Endothelial cell of umbilical vein (primary cell): ENCODE results near the gene FAM3C. TPM values are rescaled to one million over a fixed set of nuclear protein-coding genes. Genes with fewer than 3 reads are reported as not detected.

Experiments
- BruUV-seq: library from RNA; stranded (reverse); fragments of 400-500 nt; replicated peaks from 2 replicates; lab custom pipeline; 2021; lab: Mats Ljungman, UMichigan
- CTCF ChIA-PET: fragments of 300-600, 350-600 bp; sonication (Branson Sonifier 250); formaldehyde crosslinking; loops from one replicate; lab custom pipeline; 2021; ENCODE audit warnings: antibody characterized with exemption, inconsistent platforms; lab: Charles Lee
- POLR2A ChIA-PET: fragments of 300-600, 350-600 bp; sonication (Branson Sonifier 250); formaldehyde crosslinking; loops from one replicate; lab custom pipeline; 2021; ENCODE audit warnings: antibody characterized with exemption, inconsistent platforms; lab: Charles Lee
- DNase-seq: peaks from one replicate; pipeline ENCODE4 v3.0.0-alpha.2; 2011; ENCODE audit warnings: low read depth, low spot score
- FAIRE-seq: peaks from 2 replicates; lab custom pipeline; 2011; peaks lifted over from hg19 to GRCh38; lab: Jason Lieb, UNC
- H2AFZ ChIP-seq: 2 replicates; pipeline ENCODE4 v1.6.0; 2012; ENCODE audit warnings: low read depth, low read length, control low read depth, inconsistent platforms
- H3K27ac ChIP-seq: 2 replicates; pipeline ENCODE4 v1.5.1; 2011; ENCODE audit warnings: low read depth, mild to moderate bottlenecking, control low read depth, low read length, moderate library complexity; ENCODE audit not compliant: insufficient read depth
- H3K27me3 ChIP-seq, 2 experiments: 2 replicates each; pipeline versions ENCODE4 v1.6.0 to v1.6.1; 2011; ENCODE audit warnings: low read length in 2 of 2, mixed read lengths in 1 of 2; ENCODE audit not compliant: control insufficient read depth in 2 of 2, insufficient read depth in 2 of 2
- H3K36me3 ChIP-seq, 2 experiments: 2 replicates in 1 of 2; 3 replicates in 1 of 2; pipeline ENCODE4 v1.5.1; 2011; ENCODE audit warnings: low read length in 2 of 2, mild to moderate bottlenecking in 1 of 2, moderate library complexity in 1 of 2; ENCODE audit not compliant: control insufficient read depth in 2 of 2, insufficient read depth in 2 of 2; ENCODE audit errors: extremely low read depth in 1 of 2
- H3K4me1 ChIP-seq: 3 replicates; pipeline ENCODE4 v1.5.1; 2011; ENCODE audit warnings: mild to moderate bottlenecking, low read length; ENCODE audit not compliant: control insufficient read depth, insufficient read depth; ENCODE audit errors: extremely low read depth
- H3K4me2 ChIP-seq: 2 replicates; pipeline ENCODE4 v1.6.1; 2011; ENCODE audit warnings: low read length, control low read depth, mixed read lengths; ENCODE audit not compliant: insufficient read depth
- H3K4me3 ChIP-seq, 3 experiments: fragments of 200-600 bp in 1 of 3; sonication (generic), shearing (Covaris generic) in 1 of 3; replicated peaks in 1 of 3; 2 replicates each; pipeline ENCODE4 v1.5.1; 2011 to 2016; ENCODE audit warnings: control low read depth in 3 of 3, low read length in 3 of 3, mild to moderate bottlenecking in 2 of 3, inconsistent platforms in 1 of 3, low read depth in 1 of 3, moderate library complexity in 1 of 3; ENCODE audit not compliant: insufficient read depth in 1 of 3
- H3K79me2 ChIP-seq: 2 replicates; pipeline ENCODE4 v1.6.0; 2012; ENCODE audit warnings: low read length, inconsistent platforms; ENCODE audit not compliant: control insufficient read depth, insufficient read depth
- H3K9ac ChIP-seq: replicated peaks from 2 replicates; pipeline ENCODE3; 2011; ENCODE audit warnings: low read length, control low read depth; ENCODE audit not compliant: insufficient read depth; ENCODE audit errors: extremely low read depth
- H3K9me1 ChIP-seq: replicated peaks from 3 replicates; pipeline ENCODE4 v1.6.0; 2011; ENCODE audit warnings: mild to moderate bottlenecking, low read length; ENCODE audit not compliant: control insufficient read depth, insufficient read depth; ENCODE audit errors: extremely low read depth
- H3K9me3 ChIP-seq: replicated peaks from 2 replicates; pipeline ENCODE4 v1.5.1; 2012; ENCODE audit warnings: low read length, inconsistent platforms; ENCODE audit not compliant: control insufficient read depth, insufficient read depth
- H4K20me1 ChIP-seq: replicated peaks from 2 replicates; pipeline ENCODE3; 2011; ENCODE audit warnings: mild to moderate bottlenecking, low read length; ENCODE audit not compliant: control insufficient read depth, insufficient read depth; ENCODE audit errors: extremely low read depth
- EZH2 ChIP-seq: IDR thresholded peaks from 2 replicates; pipeline ENCODE4 v1.6.1; 2012; ENCODE audit warnings: borderline replicate concordance, low read depth, mild to moderate bottlenecking, moderate library complexity, low read length, inconsistent platforms; ENCODE audit not compliant: severe bottlenecking
- FOS ChIP-seq: IDR thresholded peaks from 2 replicates; pipeline ENCODE4 v1.6.1; 2011; ENCODE audit warnings: mild to moderate bottlenecking, low read length, moderate library complexity, borderline replicate concordance; ENCODE audit not compliant: insufficient read depth
- GATA2 ChIP-seq: IDR thresholded peaks from 2 replicates; pipeline ENCODE4 v1.7.0; 2011; ENCODE audit warnings: low read depth, mild to moderate bottlenecking, moderate library complexity, mixed read lengths, low read length; ENCODE audit not compliant: insufficient read length, insufficient read depth
- JUN ChIP-seq: IDR thresholded peaks from 2 replicates; pipeline ENCODE4 v1.6.1; 2011; ENCODE audit warnings: borderline replicate concordance, low read depth; ENCODE audit not compliant: insufficient read length, insufficient read depth
- MYC ChIP-seq: IDR thresholded peaks from one replicate; pipeline ENCODE4 v1.6.1; 2011; ENCODE audit warnings: mild to moderate bottlenecking, low read depth, low read length
- POLR2A ChIP-seq: IDR thresholded peaks from 2 replicates; pipeline ENCODE4 v1.6.1; 2012; ENCODE audit warnings: low read depth, mild to moderate bottlenecking, control low read depth, low read length
- POLR2AphosphoS5 ChIP-seq: IDR thresholded peaks from 2 replicates; pipeline ENCODE4 v1.6.1; 2012; ENCODE audit warnings: low read depth, mild to moderate bottlenecking, control low read depth, low read length, moderate library complexity; ENCODE audit not compliant: insufficient read depth
- dilution Hi-C: fragments of 300-500 bp; cut with MboI; formaldehyde crosslinking; loops from one replicate; pipeline ENCODE4 v1.15.0; 2019; ENCODE audit warnings: low sequenced_read_pairs; ENCODE audit not compliant: extremely low pct_ligation_motif_present
- intact Hi-C: fragments of 100-400 bp; cut with micrococcal nuclease; formaldehyde crosslinking; loops from one replicate; pipeline ENCODE4 v1.10.0; 2022
- polyA plus RNA-seq, 4 experiments: library from polyadenylated mRNA; depleted of rRNA in 3 of 4; stranded (reverse) in 3 of 4; unstranded in 1 of 4; fragments of >200 nt; gene quantifications; 2 replicates each; pipeline versions ENCODE4 v1.2.1 to v1.2.3, GENCODE V29; 2011 to 2012; ENCODE audit warnings: missing spikeins in 1 of 4
- total RNA-seq: library from RNA; stranded (reverse); gene quantifications from 2 replicates; pipeline ENCODE4 v1.2.3, GENCODE V29; 2021
- TF ChIP-seq, protein P1 (sequence below): IDR thresholded peaks from 2 replicates; pipeline ENCODE4 v1.6.1; 2011; ENCODE audit not compliant: insufficient read depth, insufficient read length
- TF ChIP-seq, protein P2 (sequence below), 2 donors: IDR thresholded peaks; 1 replicate in 1 of 2; 2 replicates in 1 of 2; pipeline ENCODE4 v1.5.1; 2011; ENCODE audit warnings: low read length in 2 of 2, mild to moderate bottlenecking in 2 of 2, moderate library complexity in 2 of 2, control low read depth in 1 of 2, inconsistent platforms in 1 of 2, low read depth in 1 of 2; ENCODE audit not compliant: insufficient read depth in 1 of 2; ENCODE audit errors: extremely low read depth in 1 of 2

Gene FAM3C
- total and polyA plus RNA-seq, 2 donors (not counting 3 experiments of a cell fraction or from before 2014, with no cell fraction given): 20.2 to 50.0 TPM

DNA sequence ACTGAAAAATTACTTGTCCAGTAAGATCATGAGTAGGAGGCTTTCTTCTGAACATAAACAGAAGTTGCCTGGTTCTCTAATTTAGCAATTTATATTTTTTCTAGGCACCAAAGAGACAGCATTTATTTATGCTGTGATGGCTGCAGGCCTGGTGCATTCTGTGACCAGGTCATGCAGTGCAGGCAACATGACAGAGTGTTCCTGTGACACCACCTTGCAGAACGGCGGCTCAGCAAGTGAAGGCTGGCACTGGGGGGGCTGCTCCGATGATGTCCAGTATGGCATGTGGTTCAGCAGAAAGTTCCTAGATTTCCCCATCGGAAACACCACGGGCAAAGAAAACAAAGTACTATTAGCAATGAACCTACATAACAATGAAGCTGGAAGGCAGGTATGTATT is 64.5 kb downstream of the FAM3C start:
- Histone ChIP-seq H3K9ac (no peak overlapping the region), H3K27me3 (peaks cover 44 to 72% of the 10 kb centered on the region in 2 experiments), H3K79me2 (no peaks in the 10 kb centered on the region), H3K4me1 (peaks cover 12% of the 10 kb centered on the region), H3K4me3 (no peak overlapping the region), H3K27ac (no peak overlapping the region), H3K4me2 (no peak overlapping the region), H3K9me1 (no peaks in the 10 kb centered on the region), H4K20me1 (no peaks in the 10 kb centered on the region), H2AFZ (no peak overlapping the region), H3K36me3 (no peaks in the 10 kb centered on the region), H3K9me3 (no peaks in the 10 kb centered on the region)
- CTCF ChIA-PET: interaction anchor here (1.0 to 1.5 kb wide), 2 partner anchors 20 to 663 kb away, joined by 3 to 4 read pairs; no protein-coding TSS in a partner anchor
- POLR2A ChIA-PET: no interaction called here
- DNase-seq: no peak
- intact Hi-C loops (no loop called here), dilution Hi-C loops (no loop called here)
- no peak for TF ChIP-seq GATA2
- TF ChIP-seq POLR2A: no peak
- BruUV-seq: no TSS peak
- FAIRE-seq: no peak

DNA sequence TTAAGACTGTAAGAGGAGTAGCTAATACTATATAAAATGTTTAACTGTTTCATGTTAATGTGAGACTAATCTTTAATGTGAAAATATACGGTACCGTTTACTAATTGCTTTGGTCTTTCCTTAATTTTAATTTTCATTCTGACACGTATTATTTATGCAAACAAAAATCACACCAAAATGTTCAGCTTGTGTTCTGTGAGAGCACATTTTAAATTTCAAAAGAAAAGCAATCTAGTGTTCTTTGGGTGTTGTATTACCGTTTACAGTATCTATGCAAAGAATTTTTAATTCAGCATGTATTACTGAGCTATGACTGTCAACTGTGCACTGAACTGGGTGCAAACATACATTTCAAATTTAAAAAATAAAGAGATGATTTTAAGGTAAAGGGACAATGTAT is 65.1 kb downstream of the FAM3C start:
- ChIA-PET CTCF (interaction anchor here (1.0 to 1.7 kb wide), 4 partner anchors 21 to 663 kb away, joined by 3 to 4 read pairs (median 4); no protein-coding TSS in a partner anchor), POLR2A (no interaction called here)
- intact Hi-C loops (no loop called here), dilution Hi-C loops (no loop called here)
- DNase-seq: no peak
- H3K4me2 ChIP-seq: no peak overlapping the region
- no peak overlapping the region for H3K27ac ChIP-seq
- no peaks in the 10 kb centered on the region for H3K9me1 ChIP-seq
- BruUV-seq: no TSS peak
- H3K9ac ChIP-seq: no peak overlapping the region
- no peaks in the 10 kb centered on the region for H3K79me2 ChIP-seq
- no peak overlapping the region for H2AFZ ChIP-seq
- H3K4me1 ChIP-seq: peaks cover 12% of the 10 kb centered on the region
- H3K36me3 ChIP-seq: no peaks in the 10 kb centered on the region
- no peaks in the 10 kb centered on the region for H3K9me3 ChIP-seq
- peaks cover 44 to 72% of the 10 kb centered on the region in 2 experiments for H3K27me3 ChIP-seq
- no peaks in the 10 kb centered on the region for H4K20me1 ChIP-seq
- TF ChIP-seq MYC: no peak
- TF ChIP-seq, protein P1, sequence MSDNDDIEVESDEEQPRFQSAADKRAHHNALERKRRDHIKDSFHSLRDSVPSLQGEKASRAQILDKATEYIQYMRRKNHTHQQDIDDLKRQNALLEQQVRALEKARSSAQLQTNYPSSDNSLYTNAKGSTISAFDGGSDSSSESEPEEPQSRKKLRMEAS: no peak
- no peak for TF ChIP-seq POLR2AphosphoS5
- TF ChIP-seq POLR2A: no peak
- TF ChIP-seq FOS: no peak
- TF ChIP-seq JUN: no peak
- no peak for TF ChIP-seq EZH2
- TF ChIP-seq, protein P2, sequence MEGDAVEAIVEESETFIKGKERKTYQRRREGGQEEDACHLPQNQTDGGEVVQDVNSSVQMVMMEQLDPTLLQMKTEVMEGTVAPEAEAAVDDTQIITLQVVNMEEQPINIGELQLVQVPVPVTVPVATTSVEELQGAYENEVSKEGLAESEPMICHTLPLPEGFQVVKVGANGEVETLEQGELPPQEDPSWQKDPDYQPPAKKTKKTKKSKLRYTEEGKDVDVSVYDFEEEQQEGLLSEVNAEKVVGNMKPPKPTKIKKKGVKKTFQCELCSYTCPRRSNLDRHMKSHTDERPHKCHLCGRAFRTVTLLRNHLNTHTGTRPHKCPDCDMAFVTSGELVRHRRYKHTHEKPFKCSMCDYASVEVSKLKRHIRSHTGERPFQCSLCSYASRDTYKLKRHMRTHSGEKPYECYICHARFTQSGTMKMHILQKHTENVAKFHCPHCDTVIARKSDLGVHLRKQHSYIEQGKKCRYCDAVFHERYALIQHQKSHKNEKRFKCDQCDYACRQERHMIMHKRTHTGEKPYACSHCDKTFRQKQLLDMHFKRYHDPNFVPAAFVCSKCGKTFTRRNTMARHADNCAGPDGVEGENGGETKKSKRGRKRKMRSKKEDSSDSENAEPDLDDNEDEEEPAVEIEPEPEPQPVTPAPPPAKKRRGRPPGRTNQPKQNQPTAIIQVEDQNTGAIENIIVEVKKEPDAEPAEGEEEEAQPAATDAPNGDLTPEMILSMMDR (IDR thresholded peaks at IDR 0.05; ENCODE audit: extremely low read depth in 1 of 2, insufficient read depth in 1 of 2, low read depth in 1 of 2, low read length in 2 of 2): no peak
- no peak for TF ChIP-seq GATA2
- FAIRE-seq: no peak
- H3K4me3 ChIP-seq: no peak overlapping the region
